CD14-positive monocyte (primary cell): ENCODE results near the gene UNK. TPM values are rescaled to one million over a fixed set of nuclear protein-coding genes. Genes with fewer than 3 reads are reported as not detected.
A peak's percentile ranks its signal among the peaks of the same experiment; 100 is the strongest.

Experiments
- DNase-seq, 3 donors: peaks; one replicate each; pipeline ENCODE4 v3.0.0-alpha.2; 2011 to 2022
- H2AFZ ChIP-seq: 2 replicates; pipeline ENCODE4 v1.6.0; 2012; ENCODE audit warnings: mild to moderate bottlenecking, low read depth, low read length, inconsistent platforms; ENCODE audit not compliant: insufficient read depth, poor library complexity, severe bottlenecking
- H3K27ac ChIP-seq, 2 donors: 1 replicate in 1 of 2; 2 replicates in 1 of 2; pipeline ENCODE4 v1.5.1; 2012 to 2013; ENCODE audit warnings: low read length in 2 of 2, control low read depth in 1 of 2, inconsistent platforms in 1 of 2, low read depth in 1 of 2, mild to moderate bottlenecking in 1 of 2
- H3K27me3 ChIP-seq, 2 donors: one replicate each; pipeline versions ENCODE4 v1.6.0 to v1.6.1; 2011 to 2013; ENCODE audit warnings: low read length in 2 of 2; ENCODE audit not compliant: control insufficient read depth in 2 of 2, insufficient read depth in 2 of 2
- H3K36me3 ChIP-seq, 2 donors: replicated peaks in 1 of 2; 1 replicate in 1 of 2; 2 replicates in 1 of 2; pipeline versions ENCODE4 v1.5.1 to v1.6.1; 2012 to 2013; ENCODE audit warnings: low read length in 2 of 2, control low read depth in 1 of 2, inconsistent platforms in 1 of 2, mild to moderate bottlenecking in 1 of 2; ENCODE audit not compliant: insufficient read depth in 2 of 2, control insufficient read depth in 1 of 2
- H3K4me1 ChIP-seq, 2 donors: 1 replicate in 1 of 2; 2 replicates in 1 of 2; pipeline versions ENCODE4 v1.5.1 to v1.6.1; 2012 to 2013; ENCODE audit warnings: low read length in 2 of 2, control low read depth in 1 of 2, inconsistent platforms in 1 of 2, mild to moderate bottlenecking in 1 of 2, moderate library complexity in 1 of 2; ENCODE audit not compliant: insufficient read depth in 2 of 2, control insufficient read depth in 1 of 2
- H3K4me2 ChIP-seq: replicated peaks from 2 replicates; pipeline ENCODE3; 2012; ENCODE audit warnings: low read length, moderate library complexity, mild to moderate bottlenecking; ENCODE audit not compliant: poor library complexity, severe bottlenecking; ENCODE audit errors: extremely low read depth
- H3K4me3 ChIP-seq, 3 experiments: fragments of 200-600 bp in 1 of 3; sonication (generic) in 1 of 3; replicated peaks in 1 of 3; 1 replicate in 2 of 3; 2 replicates in 1 of 3; pipeline ENCODE4 v1.5.1; 2011 to 2013; ENCODE audit warnings: low read length in 3 of 3, mild to moderate bottlenecking in 3 of 3, control low read depth in 2 of 3, low read depth in 2 of 3, inconsistent platforms in 1 of 3, moderate library complexity in 1 of 3
- H3K79me2 ChIP-seq: 2 replicates; pipeline ENCODE4 v1.6.0; 2012; ENCODE audit warnings: mild to moderate bottlenecking, control low read depth, inconsistent platforms, low read length, moderate library complexity; ENCODE audit not compliant: insufficient read depth
- H3K9ac ChIP-seq: 2 replicates; pipeline ENCODE4 v1.6.0; 2017; ENCODE audit warnings: low read length, mild to moderate bottlenecking; ENCODE audit not compliant: insufficient read depth, poor library complexity, severe bottlenecking
- H3K9me3 ChIP-seq, 2 donors: replicated peaks in 1 of 2; 1 replicate in 1 of 2; 2 replicates in 1 of 2; pipeline versions ENCODE4 v1.5.1 to v1.6.1; 2012 to 2013; ENCODE audit warnings: low read length in 2 of 2, control low read depth in 1 of 2; ENCODE audit not compliant: control insufficient read depth in 1 of 2, insufficient read depth in 1 of 2
- H4K20me1 ChIP-seq: 2 replicates; pipeline ENCODE4 v1.6.0; 2012; ENCODE audit warnings: mild to moderate bottlenecking, low read length, control low read depth, moderate library complexity; ENCODE audit not compliant: insufficient read depth
- H3K27ac Mint-ChIP-seq, 7 donors: one replicate each; pipeline ENCODE4 v1.8.0; 2020; ENCODE audit warnings: mild to moderate bottlenecking in 7 of 7, mixed read lengths in 7 of 7, moderate library complexity in 6 of 7, inconsistent platforms in 2 of 7
- H3K27me3 Mint-ChIP-seq, 3 donors: one replicate each; pipeline ENCODE4 v1.8.0; 2021 to 2022; ENCODE audit warnings: low read depth in 3 of 3, mild to moderate bottlenecking in 3 of 3, mixed read lengths in 3 of 3, moderate library complexity in 3 of 3, inconsistent platforms in 1 of 3
- H3K36me3 Mint-ChIP-seq, 2 donors: one replicate each; pipeline ENCODE4 v1.8.0; 2020; ENCODE audit warnings: mixed read lengths in 2 of 2, inconsistent platforms in 1 of 2, mild to moderate bottlenecking in 1 of 2
- H3K4me1 Mint-ChIP-seq: one replicate; pipeline ENCODE4 v1.8.0; 2020; ENCODE audit warnings: mild to moderate bottlenecking, mixed read lengths
- H3K4me3 Mint-ChIP-seq, 2 donors: one replicate each; pipeline ENCODE4 v1.8.0; 2020; ENCODE audit warnings: mild to moderate bottlenecking in 2 of 2, mixed read lengths in 2 of 2, moderate library complexity in 1 of 2
- H3K9me3 Mint-ChIP-seq, 7 donors: one replicate each; pipeline ENCODE4 v1.8.0; 2020 to 2022; ENCODE audit warnings: mixed read lengths in 7 of 7, mild to moderate bottlenecking in 6 of 7, moderate library complexity in 6 of 7, inconsistent platforms in 2 of 7
- CTCF ChIP-seq: fragments of 200-600 bp; IDR thresholded peaks from one replicate; pipeline ENCODE4 v1.8.0; 2022; ENCODE audit warnings: antibody characterized with exemption, mild to moderate bottlenecking
- WGBS: methylation state at CpG from one replicate; pipeline ENCODE4 v1.1.5; 2013; ENCODE audit warnings: missing lambda C conversion rate; ENCODE audit not compliant: insufficient coverage; 5-methylcytosine and 5-hydroxymethylcytosine counted together
- intact Hi-C, 2 donors: fragments of 100-400 bp; cut with micrococcal nuclease; formaldehyde crosslinking; loops; one replicate each; pipeline versions ENCODE4 v1.15.0 to v1.15.1; 2023
- polyA plus RNA-seq, 3 donors: library from polyadenylated mRNA; depleted of rRNA in 1 of 3; unstranded in 2 of 3; stranded (reverse) in 1 of 3; fragments of 300-500 nt in 2 of 3; fragments of >200 nt in 1 of 3; fragmentation: Illumina TruSeq in 2 of 3; gene quantifications; 1 replicate in 2 of 3; 2 replicates in 1 of 3; pipeline ENCODE4 v1.2.3, GENCODE V29; 2012 to 2021

UNK gene
- polyA plus RNA-seq, 3 donors = 6.3 to 12.9 (median 7.8) TPM

- H3K4me3 ChIP-seq = no peak overlapping the region
- TF ChIP-seq CTCF = no peak
- H3K4me2 ChIP-seq = no peak overlapping the region
- intact Hi-C loops = loop anchor here in 1 of 2 donors (10.0 kb wide), 1 partner anchor 491 kb away; the partner anchor contains the start of gene UBALD2
- H3K27me3 ChIP-seq = no peaks in the 10 kb centered on the region
- H3K9me3 ChIP-seq = no peaks in the 10 kb centered on the region
- 96% methylated on average over 7 of the region's 15 CpGs for WGBS
- peak overlapping the region; percentile 11 to 16 for H3K27ac ChIP-seq
- peaks cover 21 to 39% of the 10 kb centered on the region in 2 donors for H3K36me3 ChIP-seq
- H3K27me3 Mint-ChIP-seq = no peaks in the 10 kb centered on the region
- no peak overlapping the region for H3K9ac ChIP-seq
- H2AFZ ChIP-seq = no peak overlapping the region
- peaks cover 0 to 8% (median 0%) of the 10 kb centered on the region in 7 donors for H3K9me3 Mint-ChIP-seq
- peak overlapping the region in 4 of 7 donors; percentile 20 to 87 (median 62) for H3K27ac Mint-ChIP-seq
- no peak overlapping the region for H3K4me3 Mint-ChIP-seq
- peaks cover 17 to 22% of the 10 kb centered on the region in 2 donors for H3K4me1 ChIP-seq
- peaks cover 29% of the 10 kb centered on the region for H3K79me2 ChIP-seq
- DNase-seq = peak in 1 of 3 donors; percentile 17
- H3K36me3 Mint-ChIP-seq = peaks cover 25 to 48% of the 10 kb centered on the region in 2 donors
- peaks cover 21% of the 10 kb centered on the region for H3K4me1 Mint-ChIP-seq
- peaks cover 51% of the 10 kb centered on the region for H4K20me1 ChIP-seq
These were observed 10.7 kb upstream of the UNK start for GRCh38 chr17:75773808-75774470.

- H3K4me1 ChIP-seq = peaks cover 17 to 22% of the 10 kb centered on the region in 2 donors
- H3K36me3 Mint-ChIP-seq = peaks cover 25 to 49% of the 10 kb centered on the region in 2 donors
- DNase-seq = peak in 1 of 3 donors; percentile 14
- no peak overlapping the region for H3K4me2 ChIP-seq
- H3K9me3 ChIP-seq = no peaks in the 10 kb centered on the region
- peak overlapping the region in 1 of 3 experiments; percentile 99 for H3K4me3 ChIP-seq
- peak overlapping the region in 1 of 2 donors; percentile 99 for H3K4me3 Mint-ChIP-seq
- H3K79me2 ChIP-seq = peaks cover 35% of the 10 kb centered on the region
- peaks cover 22 to 41% of the 10 kb centered on the region in 2 donors for H3K36me3 ChIP-seq
- 96% methylated on average over 2 of the region's 4 CpGs for WGBS
- no peak overlapping the region for H2AFZ ChIP-seq
- peaks cover 57% of the 10 kb centered on the region for H4K20me1 ChIP-seq
- intact Hi-C loops = loop anchor here in 1 of 2 donors (10.0 kb wide), 1 partner anchor 490 kb away; the partner anchor contains the start of gene UBALD2
- H3K27ac Mint-ChIP-seq = peak overlapping the region in 5 of 7 donors; percentile 42 to 87 (median 54)
- H3K27ac ChIP-seq = peak overlapping the region; percentile 11 to 95
- no peaks in the 10 kb centered on the region for H3K27me3 ChIP-seq
- TF ChIP-seq CTCF = no peak
- H3K4me1 Mint-ChIP-seq = peaks cover 21% of the 10 kb centered on the region
- H3K27me3 Mint-ChIP-seq = peaks cover 0 to under 1% (median under 1%) of the 10 kb centered on the region in 3 donors
- peaks cover 0 to 8% (median 0%) of the 10 kb centered on the region in 7 donors for H3K9me3 Mint-ChIP-seq
- no peak overlapping the region for H3K9ac ChIP-seq
These were observed 10.1 kb upstream of the UNK start for GRCh38 chr17:75774471-75774990.
